Thyroid gland (tissue), 4 donors: ENCODE measurements around the gene TIGD2. TPM values are rescaled to one million over a fixed set of nuclear protein-coding genes. Genes with fewer than 3 reads are reported as not detected.
A peak's percentile ranks its signal among the peaks of the same experiment; 100 is the strongest.

Source experiments
- DNase-seq, 2 donors: peaks; one replicate each; pipeline ENCODE4 v3.0.0-alpha.2; 2019
- H3K27ac ChIP-seq, 3 donors: fragments of 200-600 bp; sonication (generic); 1 replicate in 2 of 3; 2 replicates in 1 of 3; pipeline ENCODE4 v1.5.1; 2016 to 2019; ENCODE audit warnings: mild to moderate bottlenecking in 1 of 3, moderate library complexity in 1 of 3
- H3K27me3 ChIP-seq: fragments of 200-600 bp; sonication (generic); one replicate; pipeline ENCODE4 v1.5.1; 2019
- H3K36me3 ChIP-seq, 2 donors: fragments of 200-600 bp; sonication (generic); one replicate each; pipeline ENCODE4 v1.5.1; 2016 to 2019
- H3K4me1 ChIP-seq, 2 donors: fragments of 200-600 bp; sonication (generic); one replicate each; pipeline ENCODE4 v1.5.1; 2017 to 2019
- H3K4me3 ChIP-seq, 3 donors: fragments of 200-600 bp; sonication (generic); replicated peaks in 1 of 3; 1 replicate in 2 of 3; 2 replicates in 1 of 3; pipeline ENCODE4 v1.5.1; 2016; ENCODE audit warnings: mild to moderate bottlenecking in 1 of 3
- H3K9me3 ChIP-seq: fragments of 200-600 bp; sonication (generic); one replicate; pipeline ENCODE4 v1.5.1; 2017
- CTCF ChIP-seq, 6 experiments: fragments of 200-600 bp in 3 of 6; fragments of 450-650 bp in 3 of 6; sonication (generic) in 3 of 6; IDR thresholded peaks; one replicate each; pipeline ENCODE4 v1.5.1; 2016 to 2019; ENCODE audit warnings: antibody characterized with exemption in 6 of 6, mild to moderate bottlenecking in 2 of 6, inconsistent platforms in 1 of 6, moderate library complexity in 1 of 6
- POLR2A ChIP-seq, 2 donors: fragments of 450-650 bp; IDR thresholded peaks; one replicate each; pipeline ENCODE4 v1.6.1; 2017; ENCODE audit warnings: antibody characterized with exemption in 2 of 2, mild to moderate bottlenecking in 2 of 2, moderate library complexity in 1 of 2
- WGBS, 2 donors: methylation state at CpG; one replicate each; pipeline ENCODE4 v1.1.5; 2017; 5-methylcytosine and 5-hydroxymethylcytosine counted together
- intact Hi-C: fragments of 100-400 bp; cut with DNase I; formaldehyde crosslinking; loops from one replicate; pipeline ENCODE4 v1.15.1; 2023
- total RNA-seq, 4 donors: library from RNA; depleted of rRNA; stranded (reverse); fragments of >200 nt; gene quantifications; one replicate each; pipeline ENCODE4 v1.2.3, GENCODE V29; 2016

Gene TIGD2
- 1 to 10 TPM; 5.5 to 8.0 (median 7.2) TPM for total RNA-seq

GRCh38 chr4:89110986-89111832 lies at the start of gene TIGD2:
TSS of gene TIGD2 (plus strand) at chr4:89111533. CDS start at chr4:89112975, 1,442 bp downstream.
- DNase-seq = peak; percentile 90
- TF ChIP-seq POLR2A (IDR thresholded peaks at IDR 0.05) (peak; percentile 40 to 90), CTCF (IDR thresholded peaks at IDR 0.05) (peak; percentile 16 to 88 (median 82))
- H3K27ac ChIP-seq = peak within 1 kb of the TSS; percentile 84 to 89 (median 87)
- H3K4me3 ChIP-seq = peak within 1 kb of the TSS; percentile 63 to 89 (median 63)
- WGBS, 2 donors = 0 to 1% methylated on average over 3 to 13 of the region's 101 CpGs
- no peaks in the 10 kb centered on the region for H3K27me3 ChIP-seq
- H3K9me3 ChIP-seq = no peaks in the 10 kb centered on the region
- intact Hi-C loops = no loop called here
- peaks cover 0 to 6% of the 10 kb centered on the region in 2 donors for H3K4me1 ChIP-seq
- H3K36me3 ChIP-seq = no peaks in the 10 kb centered on the region

GRCh38 chr4:89064848-89065247 lies 46.5 kb upstream of the TIGD2 start:
- WGBS, 2 donors = 30 to 68% methylated on average over 3 of the region's 3 CpGs
- H3K27ac ChIP-seq = no peak overlapping the region
- DNase-seq = no peak
- H3K4me3 ChIP-seq = no peak overlapping the region
- TF ChIP-seq POLR2A (IDR thresholded peaks at IDR 0.05) = no peak
- no peak for TF ChIP-seq CTCF (IDR thresholded peaks at IDR 0.05)
- no peaks in the 10 kb centered on the region for H3K36me3 ChIP-seq
- H3K9me3 ChIP-seq = no peaks in the 10 kb centered on the region
- intact Hi-C loops = no loop called here
- H3K27me3 ChIP-seq = no peaks in the 10 kb centered on the region
- H3K4me1 ChIP-seq = no peaks in the 10 kb centered on the region

- no peak for DNase-seq
- Histone ChIP-seq H3K36me3 (no peaks in the 10 kb centered on the region), H3K27ac (no peak overlapping the region), H3K4me3 (no peak overlapping the region), H3K4me1 (no peaks in the 10 kb centered on the region), H3K9me3 (no peaks in the 10 kb centered on the region), H3K27me3 (no peaks in the 10 kb centered on the region)
- TF ChIP-seq POLR2A (IDR thresholded peaks at IDR 0.05) = no peak
- TF ChIP-seq CTCF (IDR thresholded peaks at IDR 0.05) = no peak
- intact Hi-C loops = no loop called here
Observed at GRCh38 chr4:89067417-89067816, 43.9 kb upstream of the TIGD2 start.

- 69 to 77% methylated on average over 2 of the region's 2 CpGs for WGBS, 2 donors
- Histone ChIP-seq H3K9me3 (no peaks in the 10 kb centered on the region), H3K36me3 (no peaks in the 10 kb centered on the region), H3K27ac (no peak overlapping the region), H3K4me3 (no peak overlapping the region), H3K4me1 (no peaks in the 10 kb centered on the region), H3K27me3 (no peaks in the 10 kb centered on the region)
- DNase-seq = no peak
- TF ChIP-seq CTCF (IDR thresholded peaks at IDR 0.05) = no peak
- no peak for TF ChIP-seq POLR2A (IDR thresholded peaks at IDR 0.05)
- intact Hi-C loops = no loop called here
Observed at GRCh38 chr4:89069481-89069880, 41.9 kb upstream of the TIGD2 start.

- no peak for DNase-seq
- Histone ChIP-seq H3K4me3 (no peak overlapping the region), H3K9me3 (no peaks in the 10 kb centered on the region), H3K4me1 (no peaks in the 10 kb centered on the region), H3K27me3 (no peaks in the 10 kb centered on the region), H3K27ac (no peak overlapping the region), H3K36me3 (no peaks in the 10 kb centered on the region)
- WGBS, 2 donors = 91 to 95% methylated on average over 2 of the region's 2 CpGs
- TF ChIP-seq POLR2A (IDR thresholded peaks at IDR 0.05) (no peak), CTCF (IDR thresholded peaks at IDR 0.05) (no peak)
- intact Hi-C loops = no loop called here
Observed at GRCh38 chr4:89070041-89070440, 41.3 kb upstream of the TIGD2 start.
